Measurements from ENCODE around the gene ACTL7A. TPM values are rescaled to one million over a fixed set of nuclear protein-coding genes. Genes with fewer than 3 reads are reported as not detected.
A peak's percentile ranks its signal among the peaks of the same experiment; 100 is the strongest.

The ACTL7A gene
- total and polyA plus RNA-seq, 2 of the 13 experiments (the other 11 are each of a cell fraction or from before 2014, with no cell fraction given), result not detected

DNA sequence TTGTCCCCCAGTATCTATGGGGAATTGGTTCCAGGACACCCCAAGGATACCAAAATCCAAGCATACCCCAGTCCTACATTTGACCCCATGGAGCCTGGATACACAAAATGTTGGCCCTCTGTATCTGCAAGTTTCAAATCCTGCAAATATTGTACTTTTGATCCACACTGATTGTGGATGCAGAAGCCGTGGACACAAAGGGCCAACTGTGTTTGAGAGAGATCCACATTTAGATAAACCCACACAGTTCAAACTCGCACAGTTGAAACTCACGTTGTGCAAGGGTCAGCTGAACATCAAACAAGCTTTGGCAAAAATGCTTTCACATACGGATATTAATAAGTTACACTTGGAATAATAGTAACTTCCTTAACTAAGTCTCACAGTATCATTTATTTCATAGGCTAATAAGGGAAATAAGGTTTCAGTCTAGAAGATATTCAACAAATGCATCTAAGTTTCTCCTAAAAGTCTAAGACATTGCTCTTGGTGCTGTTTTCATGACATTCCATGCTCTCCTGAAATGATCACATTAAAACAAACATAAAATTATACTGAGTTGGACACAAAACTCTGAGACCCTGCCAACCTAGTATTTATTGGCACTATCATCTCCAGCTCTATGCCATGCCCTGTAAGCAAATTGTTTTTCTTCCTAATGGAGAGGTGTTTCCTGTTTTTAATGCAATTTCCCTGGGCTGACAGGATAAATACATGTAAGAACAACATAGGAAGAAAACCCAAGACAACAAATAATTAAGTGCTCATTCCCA is 32.3 kb downstream of the ACTL7A start (continued):
- TF ChIP-seq ZFX (CRISPR knock-in tag; IDR thresholded peaks at IDR 0.05; ENCODE audit: low read depth) (peak; percentile 27; the same call in 1 of the 2 replicates), KDM6A (CRISPR knock-in tag; IDR thresholded peaks at IDR 0.05; ENCODE audit: low read depth) (peak; percentile 70), STAG1 (CRISPR knock-in tag; IDR thresholded peaks at IDR 0.05) (peak; percentile 24; the same call in 1 of the 2 replicates), HNF4G (IDR thresholded peaks at IDR 0.05; ENCODE audit: borderline replicate concordance, low read depth, low read length) (peak; percentile 78; the same call in 1 of the 2 replicates), HNF4G (CRISPR knock-in tag; IDR thresholded peaks at IDR 0.05; ENCODE audit: borderline replicate concordance, low read depth) (peak; percentile 68; the same call in 1 of the 2 replicates), SALL2 (CRISPR knock-in tag; IDR thresholded peaks at IDR 0.05) (no peak), TMF1 (CRISPR knock-in tag; IDR thresholded peaks at IDR 0.05; ENCODE audit: low read depth) (no peak), GPN1 (CRISPR knock-in tag; IDR thresholded peaks at IDR 0.05; ENCODE audit: borderline replicate concordance) (no peak), ZNF326 (CRISPR knock-in tag; IDR thresholded peaks at IDR 0.05; ENCODE audit: borderline replicate concordance) (no peak), NBN (conservative IDR thresholded peaks at IDR 0.05) (no peak), NFE2 (CRISPR knock-in tag; IDR thresholded peaks at IDR 0.05) (no peak), NFIC (IDR thresholded peaks at IDR 0.05; ENCODE audit: low read length) (peak; percentile 97), NONO (IDR thresholded peaks at IDR 0.05) (no peak), NONO (CRISPR knock-in tag; conservative IDR thresholded peaks at IDR 0.05) (peak; percentile 49; the same call in 1 of the 2 replicates), SMARCE1 (IDR thresholded peaks at IDR 0.05; ENCODE audit: borderline replicate concordance) (no peak), BORCS8-MEF2B (CRISPR knock-in tag; IDR thresholded peaks at IDR 0.05) (no peak), FOXA3 (CRISPR knock-in tag; IDR thresholded peaks at IDR 0.05) (peak; percentile 93), ETV6 (CRISPR knock-in tag; conservative IDR thresholded peaks at IDR 0.05) (no peak), HOXD1 (CRISPR knock-in tag; IDR thresholded peaks at IDR 0.05) (peak; percentile 65; the same call in 1 of the 2 replicates), NKX3-1 (CRISPR knock-in tag; IDR thresholded peaks at IDR 0.05) (no peak), ZNF143 (CRISPR knock-in tag; IDR thresholded peaks at IDR 0.05) (no peak), THRA (CRISPR knock-in tag; IDR thresholded peaks at IDR 0.05; ENCODE audit: borderline replicate concordance) (peak; percentile 87), ZNF292 (CRISPR knock-in tag; IDR thresholded peaks at IDR 0.05; ENCODE audit: borderline replicate concordance, low read depth) (peak; percentile 50; the same call in 1 of the 2 replicates), ZFP41 (CRISPR knock-in tag; IDR thresholded peaks at IDR 0.05; ENCODE audit: borderline replicate concordance) (no peak), ERF (CRISPR knock-in tag; IDR thresholded peaks at IDR 0.05) (peak; percentile 44; the same call in 1 of the 2 replicates), SUZ12 (IDR thresholded peaks at IDR 0.05; ENCODE audit: low read depth, low read length) (no peak)
- TF ChIP-seq, protein P1, sequence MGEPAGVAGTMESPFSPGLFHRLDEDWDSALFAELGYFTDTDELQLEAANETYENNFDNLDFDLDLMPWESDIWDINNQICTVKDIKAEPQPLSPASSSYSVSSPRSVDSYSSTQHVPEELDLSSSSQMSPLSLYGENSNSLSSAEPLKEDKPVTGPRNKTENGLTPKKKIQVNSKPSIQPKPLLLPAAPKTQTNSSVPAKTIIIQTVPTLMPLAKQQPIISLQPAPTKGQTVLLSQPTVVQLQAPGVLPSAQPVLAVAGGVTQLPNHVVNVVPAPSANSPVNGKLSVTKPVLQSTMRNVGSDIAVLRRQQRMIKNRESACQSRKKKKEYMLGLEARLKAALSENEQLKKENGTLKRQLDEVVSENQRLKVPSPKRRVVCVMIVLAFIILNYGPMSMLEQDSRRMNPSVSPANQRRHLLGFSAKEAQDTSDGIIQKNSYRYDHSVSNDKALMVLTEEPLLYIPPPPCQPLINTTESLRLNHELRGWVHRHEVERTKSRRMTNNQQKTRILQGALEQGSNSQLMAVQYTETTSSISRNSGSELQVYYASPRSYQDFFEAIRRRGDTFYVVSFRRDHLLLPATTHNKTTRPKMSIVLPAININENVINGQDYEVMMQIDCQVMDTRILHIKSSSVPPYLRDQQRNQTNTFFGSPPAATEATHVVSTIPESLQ (CRISPR knock-in tag; conservative IDR thresholded peaks at IDR 0.05), result no peak
- TF ChIP-seq, protein P2, sequence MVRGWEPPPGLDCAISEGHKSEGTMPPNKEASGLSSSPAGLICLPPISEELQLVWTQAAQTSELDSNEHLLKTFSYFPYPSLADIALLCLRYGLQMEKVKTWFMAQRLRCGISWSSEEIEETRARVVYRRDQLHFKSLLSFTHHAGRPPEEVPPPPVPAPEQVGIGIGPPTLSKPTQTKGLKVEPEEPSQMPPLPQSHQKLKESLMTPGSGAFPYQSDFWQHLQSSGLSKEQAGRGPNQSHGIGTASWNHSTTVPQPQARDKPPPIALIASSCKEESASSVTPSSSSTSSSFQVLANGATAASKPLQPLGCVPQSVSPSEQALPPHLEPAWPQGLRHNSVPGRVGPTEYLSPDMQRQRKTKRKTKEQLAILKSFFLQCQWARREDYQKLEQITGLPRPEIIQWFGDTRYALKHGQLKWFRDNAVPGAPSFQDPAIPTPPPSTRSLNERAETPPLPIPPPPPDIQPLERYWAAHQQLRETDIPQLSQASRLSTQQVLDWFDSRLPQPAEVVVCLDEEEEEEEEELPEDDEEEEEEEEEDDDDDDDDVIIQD (CRISPR knock-in tag; IDR thresholded peaks at IDR 0.05; ENCODE audit: low read depth), result peak; percentile 78

All from HepG2 (cell line).